K562 (cell line): ENCODE data around the gene ADAP1.
"Not testable (repeated sequence)": the region's sequence is repeated elsewhere in the genome, so short reads cannot be mapped to it uniquely, and the experiment has no call there.

Experiments
- CBX5 ChIP-seq: IDR thresholded peaks from 2 replicates; pipeline ENCODE4 v1.6.1; 2014; ENCODE audit warnings: low read depth, borderline replicate concordance
- CHD7 ChIP-seq: fragments of 200-600 bp; sonication (generic); IDR thresholded peaks from one replicate; pipeline ENCODE4 v1.6.1; 2012; ENCODE audit warnings: mild to moderate bottlenecking, low read depth, low read length, inconsistent platforms
- CTCF ChIP-seq, 3 experiments: IDR thresholded peaks in 2 of 3; conservative IDR thresholded peaks in 1 of 3; 2 replicates each; pipeline ENCODE4 v1.5.1; 2011 to 2012; ENCODE audit warnings: low read length in 3 of 3, mild to moderate bottlenecking in 3 of 3, control low read depth in 2 of 3, improper control_type of control experiment in 1 of 3, inconsistent platforms in 1 of 3, low read depth in 1 of 3, mixed read lengths in 1 of 3, moderate library complexity in 1 of 3; ENCODE audit not compliant: insufficient read depth in 2 of 3
- EZH2 ChIP-seq: IDR thresholded peaks from 2 replicates; pipeline ENCODE4 v1.6.1; 2012; ENCODE audit warnings: low read depth, mild to moderate bottlenecking, inconsistent platforms, low read length, borderline replicate concordance
- KLF1 ChIP-seq: fragments of 450-650 bp; IDR thresholded peaks from 2 replicates; pipeline ENCODE4 v1.6.1; 2016; ENCODE audit warnings: missing genetic modification characterization, missing compliant biosample characterization
- POLR2A ChIP-seq: fragments of 450-650 bp; conservative IDR thresholded peaks from 2 replicates; pipeline ENCODE4 v1.6.1; 2016
- SP1 ChIP-seq: sonication (generic); formaldehyde crosslinking; IDR thresholded peaks from 2 replicates; pipeline ENCODE4 v1.8.1; 2022; ENCODE audit warnings: mild to moderate bottlenecking, missing genetic modification reagents
- TAF1 ChIP-seq: IDR thresholded peaks from 2 replicates; pipeline ENCODE4 v1.6.1; 2011; ENCODE audit warnings: mild to moderate bottlenecking, low read length, moderate library complexity; ENCODE audit not compliant: insufficient read depth, control insufficient read depth, severe bottlenecking; ENCODE audit errors: extremely low read depth
- TAF7 ChIP-seq: fragments of 450-650 bp; IDR thresholded peaks from 2 replicates; pipeline ENCODE4 v1.6.1; 2016; ENCODE audit warnings: missing genetic modification characterization, missing compliant biosample characterization
- ZBTB17 ChIP-seq: fragments of 450-650 bp; formaldehyde crosslinking; IDR thresholded peaks from 2 replicates; pipeline ENCODE4 v1.4.0; 2020; ENCODE audit warnings: mild to moderate bottlenecking
- ZNF280A ChIP-seq: fragments of 450-650 bp; IDR thresholded peaks from 2 replicates; pipeline ENCODE4 v1.6.1; 2018; ENCODE audit warnings: mild to moderate bottlenecking, low read depth; ENCODE audit not compliant: partially characterized antibody
- ZNF668 ChIP-seq: fragments of 250-450 bp; sonication (Bioruptor Pico); IDR thresholded peaks from 2 replicates; pipeline ENCODE4 v1.8.0; 2022; ENCODE audit warnings: mild to moderate bottlenecking, inconsistent platforms
- ZZZ3 ChIP-seq: fragments of 450-650 bp; IDR thresholded peaks from 2 replicates; pipeline ENCODE4 v1.6.1; 2016; ENCODE audit warnings: antibody characterized with exemption, mild to moderate bottlenecking, moderate library complexity

GRCh38 chr7:872685-873084 is 81.8 kb downstream of the ADAP1 start:
- not testable (repeated sequence) for TF ChIP-seq ZNF280A; SP1 (CRISPR knock-in tag); CTCF (IDR thresholded peaks at IDR 0.05 in 2 of 3, conservative IDR thresholded peaks at IDR 0.05 in 1 of 3; ENCODE audit: insufficient read depth in 2 of 3, low read depth in 1 of 3, low read length in 3 of 3); POLR2A; CBX5; ZNF668; EZH2; TAF7; KLF1 (tag); ZBTB17 (CRISPR knock-in tag); CHD7; ZZZ3; TAF1
